Myocyte (in vitro differentiated cells): ENCODE data around the gene POC1B. TPM values are rescaled to one million over a fixed set of nuclear protein-coding genes. Genes with fewer than 3 reads are reported as not detected.

Experiments
- DNase-seq: peaks from one replicate; pipeline ENCODE4 v3.0.0-alpha.2; 2012; ENCODE audit warnings: low read depth
- total RNA-seq: library from RNA; depleted of rRNA; stranded (reverse); fragments of >200 nt; gene quantifications from 2 replicates; pipeline ENCODE4 v1.2.3, GENCODE V29; 2014

Gene POC1B
- total RNA-seq, 1 donor from 2014 or later, result 9.9 TPM

DNA sequence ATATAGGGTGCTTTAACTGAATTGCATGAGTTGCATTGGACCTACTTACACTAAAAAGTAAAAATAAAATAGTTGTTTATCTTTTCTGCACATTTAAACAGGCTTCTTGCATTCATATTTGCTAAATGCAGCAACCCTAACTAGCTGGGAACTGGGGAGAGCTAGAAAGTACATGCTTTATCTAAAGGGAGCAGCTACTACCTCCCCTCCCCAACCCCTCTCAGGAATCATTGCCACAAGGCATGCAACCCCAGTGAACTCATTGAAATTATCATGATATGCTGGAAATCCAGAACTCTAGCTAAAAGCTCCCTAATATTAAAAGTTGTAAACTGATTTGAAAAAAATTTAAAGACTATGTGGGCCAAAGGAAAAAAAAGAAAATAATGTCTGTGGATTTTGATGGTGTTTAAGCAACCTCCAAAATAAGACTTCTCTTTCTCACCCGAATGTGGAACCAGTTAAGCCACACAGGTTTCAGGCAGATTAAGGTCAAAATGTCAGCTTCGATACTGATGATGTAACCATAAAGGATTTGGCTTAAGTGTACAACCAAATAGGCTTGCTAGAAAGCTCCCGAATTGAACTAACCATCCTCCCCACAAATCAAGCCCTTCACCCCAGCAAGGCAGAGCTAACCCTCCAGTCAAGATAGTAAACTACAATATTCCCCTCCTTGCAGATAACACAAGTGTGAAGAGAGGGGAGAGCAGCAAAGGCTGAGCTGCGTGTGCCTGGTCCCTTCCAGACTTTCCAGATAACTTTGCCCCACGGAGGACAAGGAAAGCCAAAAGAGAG is 13.8 kb upstream of the POC1B start:
- DNase-seq, result no peak

DNA sequence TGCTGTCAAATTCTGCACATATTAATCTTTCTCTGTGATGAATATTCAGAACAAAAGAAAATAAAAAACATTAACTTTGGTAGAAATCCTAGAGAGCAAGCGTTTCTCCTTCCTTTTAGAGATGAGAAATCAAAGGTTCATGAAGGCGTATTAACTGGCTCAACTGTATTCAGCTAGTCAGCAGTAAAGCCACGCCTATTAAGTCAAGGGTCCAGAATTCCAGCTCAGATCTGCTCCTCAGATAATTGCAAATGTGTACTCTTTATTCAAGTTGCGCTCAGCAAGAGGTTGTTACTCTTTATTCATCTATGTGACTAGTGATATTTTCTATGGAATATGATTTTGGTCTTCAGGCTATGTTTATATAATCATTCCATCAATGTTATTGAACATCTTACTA is 13.1 kb upstream of the POC1B start:
- no peak for DNase-seq

DNA sequence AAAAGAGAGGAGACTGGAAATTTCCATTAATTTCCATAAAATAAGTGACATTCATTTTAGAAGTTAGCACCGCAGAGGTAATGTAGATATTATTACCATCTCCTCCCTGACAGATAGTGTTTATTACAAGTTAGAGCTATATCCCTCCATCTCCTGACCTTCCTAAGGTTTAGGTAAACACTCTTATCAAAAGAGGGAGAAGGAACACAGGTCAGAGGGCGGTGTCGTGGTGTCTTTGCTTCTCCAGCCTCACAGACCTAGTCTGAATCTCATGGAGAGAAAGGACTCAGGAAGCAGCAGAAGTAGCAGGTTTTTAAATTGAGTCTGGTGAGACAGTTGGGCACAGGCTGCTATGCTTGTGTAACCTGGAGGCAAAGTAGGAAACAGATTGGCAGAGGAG is 11.5 kb upstream of the POC1B start:
- DNase-seq, result no peak

DNA sequence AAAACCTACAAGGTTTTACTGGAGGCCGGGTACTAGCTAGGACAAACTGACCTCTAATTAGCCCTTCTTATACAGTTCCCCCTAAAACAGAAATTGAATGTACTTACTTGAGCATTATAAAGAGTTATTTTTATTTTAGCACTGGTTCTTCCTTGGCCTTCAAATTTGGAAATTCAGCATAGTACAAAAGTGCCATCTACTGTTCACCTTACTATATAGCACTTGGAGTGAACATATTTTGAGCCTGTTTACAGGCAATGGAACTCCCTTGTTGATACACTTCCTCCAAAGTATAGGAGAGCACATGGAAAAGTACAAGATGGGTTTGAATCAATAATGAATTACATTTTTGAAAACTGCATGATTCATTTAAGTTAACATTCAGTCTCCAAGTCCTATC is 3.9 kb upstream of the POC1B start:
- DNase-seq, result peak; percentile 68

DNA sequence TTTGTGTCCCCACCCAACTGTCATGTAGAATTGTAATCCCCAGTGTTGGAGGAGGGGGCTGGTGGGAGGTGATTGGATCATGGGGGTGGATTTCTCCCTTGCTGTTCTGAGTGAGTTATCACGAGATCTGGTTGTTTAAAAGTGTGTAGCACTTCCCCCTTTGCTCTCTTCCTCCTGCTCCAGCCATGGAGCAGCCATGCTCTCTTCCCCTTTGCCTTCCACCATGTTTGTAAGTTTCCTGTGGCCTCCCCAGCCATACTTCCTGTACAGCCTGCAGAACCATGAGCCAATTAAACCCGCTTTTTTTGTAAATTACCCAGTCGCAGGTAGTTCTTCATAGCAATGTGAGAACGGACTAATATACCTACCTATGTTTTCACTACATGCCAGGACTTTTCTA is 2.6 kb upstream of the POC1B start:
- DNase-seq, result no peak

DNA sequence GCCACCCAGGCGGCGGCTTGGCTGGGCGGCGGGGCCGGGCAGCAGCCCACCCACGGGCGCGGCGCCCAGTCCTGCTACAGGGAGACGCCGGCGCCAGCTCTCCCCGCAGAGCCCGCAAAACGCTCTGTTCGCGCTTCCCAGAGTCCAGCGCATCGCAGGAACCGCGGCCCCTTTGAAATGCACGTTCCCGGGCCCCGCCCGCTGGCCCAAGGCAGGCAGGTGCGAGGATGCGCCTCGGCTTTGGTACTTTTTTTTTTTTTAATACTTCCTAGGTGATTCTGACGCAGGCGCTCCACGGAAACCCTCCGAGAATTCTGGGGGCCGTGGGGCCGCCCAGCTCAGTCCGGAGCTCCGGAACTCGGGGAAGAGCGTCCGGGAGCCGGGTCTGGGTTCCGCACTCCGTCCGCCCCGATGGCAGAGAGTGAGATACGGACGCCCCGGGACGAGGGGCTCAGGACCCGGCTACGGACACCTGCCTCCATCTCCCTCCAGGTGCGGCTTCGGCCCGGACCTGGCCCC is 483 bp downstream of the POC1B start:
- DNase-seq, result no peak

DNA sequence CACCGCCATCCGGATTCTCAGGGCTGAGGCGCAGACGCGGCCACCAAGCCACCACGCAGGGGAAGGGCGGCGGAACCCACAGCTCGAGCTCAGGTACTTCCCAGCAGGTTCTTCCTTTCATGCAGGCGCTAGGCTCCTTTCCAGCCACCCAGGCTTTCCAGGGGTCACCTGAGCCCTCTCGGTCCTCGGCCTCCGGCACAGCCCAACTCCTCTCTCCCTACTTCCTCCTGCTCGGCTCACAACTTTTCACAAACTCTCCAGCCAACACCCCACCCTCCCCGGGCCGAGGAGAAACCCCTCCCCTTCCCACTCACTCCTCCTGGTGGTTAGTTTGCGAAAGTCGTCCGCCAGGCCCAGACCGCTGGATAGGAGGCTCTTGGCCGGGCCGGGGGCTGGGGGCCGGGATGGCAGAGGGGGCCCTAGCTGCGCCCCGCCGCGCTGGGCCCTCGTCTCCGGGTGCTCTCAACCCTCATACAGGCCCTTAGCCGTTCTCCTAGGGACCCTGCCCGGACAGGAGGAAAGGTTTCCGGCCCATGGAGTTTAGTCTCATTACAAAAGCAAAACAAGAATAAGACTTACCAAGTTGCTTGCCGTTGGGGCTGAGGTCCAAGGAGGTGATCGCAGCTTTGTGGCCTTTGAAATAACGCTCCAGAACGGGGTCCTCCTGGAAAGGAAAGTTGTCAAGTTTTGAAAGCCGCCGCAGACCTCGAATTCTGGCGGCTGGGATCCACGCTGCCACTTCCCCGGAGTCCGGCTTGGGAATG is 1.1 kb downstream of the POC1B start, which contains the start of gene GALNT4:
Gene GALNT4, minus strand, starts transcription at position 256 of the 764 bp plus-strand sequence. Its CDS starts 247 bp downstream, at position 9.
- DNase-seq, result peak; percentile 91

DNA sequence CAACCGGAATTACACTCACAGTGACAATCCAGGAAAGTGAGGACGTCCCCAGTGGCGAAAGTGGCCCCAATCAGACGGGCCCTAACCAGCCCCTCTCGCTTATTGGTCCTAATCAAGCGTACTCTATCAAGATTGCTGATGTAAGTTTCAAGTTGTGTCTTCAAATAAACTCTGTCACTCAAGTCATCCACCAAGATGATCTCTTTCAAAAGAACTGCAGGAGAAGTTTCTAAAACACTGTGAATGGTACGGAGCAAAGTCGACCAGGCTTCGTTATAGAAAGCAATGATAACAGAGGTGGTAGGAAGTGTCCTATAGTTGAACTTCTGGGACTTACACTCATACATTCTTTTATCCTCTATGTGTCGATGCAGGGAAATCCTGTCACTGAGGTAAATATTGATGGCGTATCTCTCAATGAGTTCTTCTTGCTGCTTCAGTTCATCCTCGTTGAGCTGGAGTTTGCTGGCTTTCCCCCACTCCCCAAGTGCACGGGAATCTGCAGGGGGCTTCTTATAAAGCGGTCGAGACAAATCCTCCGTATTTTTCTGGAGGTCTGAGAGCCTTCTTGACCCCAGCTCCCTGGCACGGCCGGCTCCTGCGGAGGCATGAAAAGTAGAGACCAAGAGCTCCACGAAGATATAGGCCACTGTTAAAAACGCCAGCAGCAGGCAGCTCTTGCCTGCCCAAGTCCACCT is 1.9 kb downstream of the POC1B start:
- no peak for DNase-seq

DNA sequence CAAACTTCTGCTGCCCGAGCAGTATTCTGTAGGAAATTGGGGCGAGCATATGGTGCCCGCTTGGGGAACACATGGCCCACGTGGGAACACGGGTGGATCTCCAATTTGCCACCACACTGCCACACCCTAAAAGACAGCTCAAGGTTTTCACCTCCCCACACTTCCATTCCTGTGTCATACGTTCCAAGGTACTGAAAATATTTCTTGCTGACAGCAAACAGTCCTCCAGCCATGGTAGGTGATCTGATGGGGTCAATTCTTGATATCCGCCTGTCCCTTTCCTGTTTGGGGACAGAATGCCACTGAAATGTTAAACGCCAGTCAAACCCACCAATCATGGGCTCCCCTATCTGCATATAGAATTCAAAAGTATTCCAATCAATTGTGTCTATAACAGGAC is 2.5 kb downstream of the POC1B start:
- no peak for DNase-seq

DNA sequence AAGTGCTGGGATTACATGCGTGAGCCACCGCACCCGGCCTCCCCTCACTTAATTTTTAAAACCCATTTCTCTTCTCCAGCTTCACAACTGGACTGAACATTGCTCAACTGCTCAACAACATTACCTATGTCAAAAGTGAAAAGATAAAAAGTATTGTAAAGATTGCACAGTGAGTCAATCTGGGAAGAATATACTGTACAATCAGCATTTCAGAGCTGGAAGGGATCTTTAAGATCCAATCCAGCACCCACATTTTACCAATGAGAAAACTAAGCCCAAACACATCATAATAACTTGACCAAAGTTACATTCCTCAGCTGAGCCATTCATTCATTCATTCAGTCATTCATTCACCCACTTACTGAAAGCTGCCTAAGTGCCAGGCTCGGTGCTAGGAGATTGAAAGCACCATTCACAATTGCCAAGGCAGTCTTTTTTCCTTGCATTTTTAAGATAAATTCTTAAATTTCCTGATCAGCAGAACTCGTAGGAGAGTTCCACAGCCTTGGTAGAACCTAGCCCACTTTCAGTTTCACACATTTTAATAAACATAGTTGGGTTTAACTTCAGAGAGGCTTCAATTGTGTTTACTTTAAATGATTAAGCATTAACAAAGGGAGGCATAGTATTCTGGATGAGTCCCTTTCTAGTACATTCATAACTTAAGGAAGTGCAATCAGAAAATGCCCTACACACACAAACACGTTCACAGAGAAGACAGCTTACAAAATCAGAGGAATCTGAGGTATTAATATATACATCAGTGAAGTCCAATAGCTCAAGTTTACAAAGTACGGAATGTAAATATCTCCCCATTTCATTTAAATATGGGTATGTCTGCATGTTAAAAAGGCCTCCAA is 4.3 kb downstream of the POC1B start:
- no peak for DNase-seq

DNA sequence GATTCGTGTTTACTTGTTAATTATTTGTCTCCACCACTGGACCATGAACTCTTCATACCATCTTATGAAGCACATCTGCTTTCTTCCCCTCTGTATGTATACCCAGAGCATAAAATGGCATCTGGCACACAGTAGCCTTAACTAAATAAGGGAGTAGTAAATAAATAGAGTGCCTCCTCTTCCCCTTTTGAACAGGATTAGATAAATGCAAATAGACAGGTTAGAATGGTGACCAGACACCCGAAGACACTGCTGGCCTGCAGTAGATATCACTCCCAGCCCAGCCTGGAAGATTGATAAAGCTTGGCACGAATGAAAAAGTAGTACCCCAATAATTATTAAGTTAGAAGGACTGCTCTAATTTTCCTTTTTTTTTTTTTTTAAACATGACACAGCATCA is 8.1 kb downstream of the POC1B start:
- DNase-seq, result no peak

DNA sequence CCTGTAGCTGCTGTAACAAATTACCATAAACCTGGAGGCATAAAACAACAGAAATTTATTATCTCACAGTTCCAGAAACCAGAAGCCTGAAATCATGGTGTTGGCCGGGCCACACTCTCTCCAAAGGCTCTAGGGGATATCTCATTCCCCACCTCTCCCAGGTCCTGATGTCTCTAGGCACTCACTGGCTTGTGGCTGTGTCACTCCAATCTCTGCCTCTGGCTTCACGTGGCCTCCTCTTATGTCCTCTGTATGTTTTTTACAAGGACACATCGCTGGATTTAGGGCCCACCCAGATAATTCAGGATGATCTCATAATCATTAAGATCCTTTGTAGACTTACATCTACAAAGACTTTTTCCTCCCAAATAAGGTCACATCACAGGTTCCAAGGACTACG is 9.2 kb downstream of the POC1B start:
- no peak for DNase-seq

DNA sequence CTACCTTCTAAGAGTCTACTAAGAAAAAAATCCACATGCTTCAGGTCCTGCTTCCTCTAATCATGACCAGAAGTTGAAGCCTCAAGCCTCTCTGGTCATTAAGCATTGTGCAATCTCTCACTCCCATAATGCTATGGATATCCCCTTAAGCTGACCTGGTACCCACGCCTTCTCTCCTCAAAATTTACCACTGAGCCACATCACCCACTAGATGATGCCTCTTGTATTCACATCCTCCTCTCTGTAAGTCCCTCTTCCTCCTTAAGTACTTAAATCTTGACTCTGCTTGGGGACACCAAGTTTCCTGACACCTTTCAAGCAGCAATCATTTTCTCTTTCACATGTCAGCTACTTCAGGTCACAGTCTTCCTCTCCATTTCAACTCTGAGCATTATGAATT is 11.1 kb downstream of the POC1B start:
- DNase-seq, result no peak

DNA sequence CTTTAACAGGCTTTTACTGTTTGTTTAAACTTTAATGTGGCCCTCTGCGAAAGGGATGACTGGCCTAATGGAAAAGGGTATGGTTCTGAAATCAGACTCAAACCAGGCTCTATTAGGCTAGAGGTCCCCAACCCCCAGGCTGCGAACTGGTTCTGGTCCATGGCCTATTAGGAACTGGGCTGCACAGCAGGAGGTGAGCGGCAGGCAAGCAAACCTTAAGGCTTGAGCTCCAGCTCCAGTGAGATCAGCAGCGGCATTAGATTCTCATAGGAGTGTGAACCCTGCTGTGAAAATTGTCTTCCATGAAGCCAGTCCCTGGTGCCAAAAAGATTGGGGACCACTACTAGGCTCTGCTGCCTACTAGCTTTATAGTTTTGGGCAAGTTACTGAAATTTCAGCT is 12.3 kb downstream of the POC1B start:
- no peak for DNase-seq

DNA sequence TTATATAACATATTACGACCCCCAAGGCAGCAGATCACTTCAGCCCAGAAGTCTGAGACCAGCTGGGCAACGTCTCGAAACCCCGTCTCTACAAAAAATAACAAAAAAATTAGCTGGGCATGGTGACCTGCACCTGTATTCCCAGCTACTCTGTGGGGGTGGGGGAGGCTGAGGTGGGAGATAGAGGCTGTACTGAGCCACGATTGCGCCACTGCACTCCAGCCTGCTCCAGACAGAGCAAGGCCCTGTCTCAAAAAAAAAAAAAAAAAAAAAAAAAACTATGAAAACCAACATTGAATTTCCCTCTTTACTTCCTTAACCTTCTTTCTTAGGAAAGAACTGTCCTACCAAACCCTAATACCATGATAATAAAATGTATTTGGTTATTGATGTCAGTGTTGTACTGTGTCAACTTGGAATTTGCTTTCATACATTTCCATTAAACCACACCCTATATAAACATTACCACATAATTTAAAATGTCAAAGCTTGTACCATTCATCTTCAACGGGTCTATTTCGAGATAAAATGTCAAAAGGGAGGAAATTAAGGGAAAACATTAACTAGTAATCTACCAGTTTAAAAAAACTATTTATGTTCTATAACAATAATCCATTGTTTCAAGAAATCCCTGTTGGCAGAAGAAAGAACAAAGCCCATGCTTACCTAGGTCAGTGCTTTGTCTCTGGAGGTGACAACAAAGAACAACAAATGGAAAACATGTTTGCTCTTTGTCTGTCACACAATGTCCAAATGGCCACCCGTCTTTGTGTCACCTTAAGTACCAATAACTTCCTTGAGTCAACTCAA is 18.6 kb downstream of the POC1B start:
- DNase-seq, result no peak

DNA sequence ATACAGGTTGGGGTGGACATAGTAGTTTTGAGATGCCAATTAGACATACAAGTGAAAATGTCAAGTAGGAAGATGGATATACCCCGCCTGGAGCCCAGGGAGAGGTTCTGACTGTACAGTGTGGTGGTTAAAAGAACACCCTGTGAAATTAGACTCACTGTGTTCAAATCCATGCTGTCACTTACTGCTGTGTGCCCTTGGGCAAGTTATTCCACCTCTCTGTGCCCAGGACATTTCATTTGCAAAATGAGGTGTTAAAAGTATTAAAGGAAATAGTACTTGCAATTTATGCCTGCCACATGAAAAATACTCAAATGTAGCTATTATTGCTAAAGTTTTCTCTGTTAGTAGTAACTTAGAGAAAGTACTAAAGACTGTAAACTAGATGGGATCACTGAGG is 19.8 kb downstream of the POC1B start:
- DNase-seq, result no peak

DNA sequence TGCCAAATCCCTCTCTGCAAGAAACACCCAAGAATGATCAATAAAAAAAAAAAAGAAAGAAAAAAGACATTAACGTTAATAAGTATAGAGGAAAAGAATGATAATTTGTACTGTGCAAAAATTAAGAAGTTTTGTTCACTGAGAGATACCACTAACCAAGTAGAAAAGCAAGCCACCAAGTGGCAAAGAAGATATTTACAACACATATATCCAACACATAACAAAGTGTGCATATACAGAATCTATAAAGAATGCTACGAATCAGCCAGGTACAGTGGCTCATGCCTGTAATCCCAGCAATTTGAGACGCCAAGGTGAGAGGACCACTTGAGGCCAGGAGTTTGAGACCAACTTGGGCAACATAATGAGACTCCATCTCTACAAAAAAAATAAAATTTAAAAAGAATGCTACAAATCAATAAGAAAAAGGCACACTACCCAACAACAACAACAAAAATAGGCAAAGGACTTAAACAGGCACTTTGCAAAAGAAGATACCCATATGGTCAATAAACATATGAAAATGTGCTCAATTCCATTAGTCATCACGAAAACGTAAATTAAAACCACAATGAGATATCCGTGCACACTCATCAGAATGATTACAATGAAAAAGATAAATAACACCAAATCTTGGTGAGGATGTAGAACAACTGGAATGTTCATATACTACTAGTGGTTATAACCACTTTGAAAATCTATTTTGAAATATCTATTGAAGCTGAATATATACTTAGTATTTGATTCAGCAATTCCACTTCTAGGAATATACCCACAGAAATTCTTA is 21.1 kb downstream of the POC1B start:
- DNase-seq, result no peak

DNA sequence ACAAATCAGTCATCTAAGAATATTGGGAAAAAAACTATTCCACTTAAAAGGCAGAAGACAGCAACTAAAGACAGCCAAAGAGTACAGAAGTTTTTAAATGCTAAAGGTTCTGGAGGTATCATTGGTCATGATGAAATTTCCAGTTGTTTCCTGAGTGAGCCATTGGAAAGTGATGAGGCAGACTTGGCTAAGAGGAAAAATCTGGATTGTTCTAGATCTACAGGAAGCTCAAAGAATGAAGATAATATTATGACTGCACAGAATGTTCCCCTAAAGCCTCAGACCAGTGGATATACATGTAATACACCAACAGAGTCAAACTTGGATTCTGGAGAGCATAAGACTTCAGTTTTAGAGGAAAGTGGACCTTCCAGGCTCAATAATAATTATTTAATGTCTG is 24.1 kb downstream of the POC1B start:
- DNase-seq, result no peak

DNA sequence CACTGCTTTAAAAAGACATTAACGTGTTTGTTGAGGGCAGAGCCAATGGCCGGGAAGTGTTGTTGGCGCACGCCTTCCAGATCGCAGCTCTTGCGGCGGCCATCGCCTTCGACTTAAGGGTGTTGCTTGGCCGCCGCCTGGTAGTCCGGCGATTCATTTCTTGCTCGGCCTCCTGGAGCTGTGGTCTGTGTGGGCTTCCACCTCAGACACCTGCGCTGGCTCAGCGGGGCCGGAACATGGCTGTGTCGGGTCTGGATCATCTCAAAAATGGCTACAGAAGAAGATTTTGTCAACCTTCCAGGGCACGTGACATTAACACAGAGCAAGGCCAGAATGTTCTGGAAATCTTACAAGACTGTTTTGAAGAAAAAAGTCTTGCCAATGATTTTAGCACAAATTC is 26.0 kb downstream of the POC1B start:
- DNase-seq, result no peak
